K562 (cell line): ENCODE measurements around the gene ABCA3. TPM values are rescaled to one million over a fixed set of nuclear protein-coding genes. Genes with fewer than 3 reads are reported as not detected.

Source experiments
- ATAC-seq: fragments of 200-7000 bp; cut with Tn5 transposase; 3 replicates; pipeline ENCODE4 v1.9.1; 2020; ENCODE audit warnings: moderate library complexity
- BruUV-seq: library from RNA; stranded (reverse); fragments of 400-500 nt; replicated peaks from 2 replicates; lab custom pipeline; 2021; lab: Mats Ljungman, UMichigan
- CTCF ChIA-PET: fragments of 300-600 bp; formaldehyde crosslinking; extraction: SDS; loops from one replicate; lab custom pipeline; 2021; ENCODE audit warnings: low intra/inter-chr PET ratio; lab: Yijun Ruan, JAX
- POLR2A ChIA-PET: fragments of 300-600, 350-650 bp; sonication (Branson Sonifier 250); formaldehyde crosslinking; extraction: SDS; loops from one replicate; lab custom pipeline; 2021; ENCODE audit warnings: antibody characterized with exemption, inconsistent platforms; lab: Yijun Ruan, JAX
- DNase-seq, 4 experiments: peaks; one replicate each; pipeline versions ENCODE4 v3.0.0 to v3.0.0-alpha.2; 2011 to 2018; ENCODE audit warnings: low spot score in 3 of 4, mixed read lengths in 3 of 4; ENCODE audit errors: extremely low read depth in 1 of 4
- FAIRE-seq: peaks from 2 replicates; lab custom pipeline; 2011; peaks lifted over from hg19 to GRCh38; lab: Jason Lieb, UNC
- H2AFZ ChIP-seq: 2 replicates; pipeline ENCODE4 v1.6.0; 2011; ENCODE audit warnings: low read depth, low read length, control low read depth, inconsistent platforms
- H3K27ac ChIP-seq: fragments of 200-600 bp; 3 replicates; pipeline ENCODE4 v1.8.0; 2011; ENCODE audit warnings: low read depth, mild to moderate bottlenecking, control low read depth, inconsistent platforms, low read length, moderate library complexity, mixed read lengths; ENCODE audit errors: extremely low read depth
- H3K27me3 ChIP-seq, 2 experiments: fragments of 300-600 bp in 1 of 2; 2 replicates in 1 of 2; 3 replicates in 1 of 2; pipeline versions ENCODE4 v1.6.0 to v1.8.0; 2011; ENCODE audit warnings: inconsistent platforms in 2 of 2, low read length in 2 of 2, mild to moderate bottlenecking in 1 of 2, mixed read lengths in 1 of 2, moderate library complexity in 1 of 2; ENCODE audit not compliant: control insufficient read depth in 2 of 2, insufficient read depth in 2 of 2
- H3K36me3 ChIP-seq: fragments of 300-600 bp; 3 replicates; pipeline ENCODE4 v1.8.0; 2011; ENCODE audit warnings: mild to moderate bottlenecking, low read length, inconsistent platforms; ENCODE audit not compliant: control insufficient read depth, insufficient read depth
- H3K4me1 ChIP-seq, 2 experiments: fragments of 200-600 bp in 1 of 2; replicated peaks in 1 of 2; 2 replicates in 1 of 2; 3 replicates in 1 of 2; pipeline versions ENCODE4 v1.5.1 to v1.8.0; 2011; ENCODE audit warnings: inconsistent platforms in 2 of 2, low read length in 2 of 2, mild to moderate bottlenecking in 1 of 2, mixed read lengths in 1 of 2, moderate library complexity in 1 of 2; ENCODE audit not compliant: control insufficient read depth in 2 of 2, insufficient read depth in 2 of 2
- H3K4me2 ChIP-seq: 2 replicates; pipeline ENCODE4 v1.6.1; 2011; ENCODE audit warnings: low read length, control low read depth, inconsistent platforms, mixed read lengths; ENCODE audit not compliant: insufficient read depth
- H3K4me3 ChIP-seq: fragments of 200-600 bp; sonication (generic), shearing (Covaris generic); 2 replicates; pipeline ENCODE4 v1.5.1; 2016; ENCODE audit warnings: control low read depth, inconsistent platforms
- H3K79me2 ChIP-seq: fragments of 200-600 bp; 3 replicates; pipeline ENCODE4 v1.8.0; 2011; ENCODE audit warnings: low read length, inconsistent platforms; ENCODE audit not compliant: control insufficient read depth, insufficient read depth
- H3K9ac ChIP-seq, 2 experiments: 2 replicates each; pipeline versions ENCODE4 v1.6.0 to v1.6.1; 2011; ENCODE audit warnings: low read depth in 2 of 2, low read length in 2 of 2, control low read depth in 1 of 2, inconsistent platforms in 1 of 2, mild to moderate bottlenecking in 1 of 2, mixed read lengths in 1 of 2; ENCODE audit not compliant: insufficient read depth in 1 of 2
- H3K9me1 ChIP-seq: one replicate; pipeline ENCODE4 v1.6.0; 2011; ENCODE audit warnings: inconsistent platforms, mild to moderate bottlenecking, low read length, moderate library complexity; ENCODE audit not compliant: control insufficient read depth, insufficient read depth
- H3K9me3 ChIP-seq: replicated peaks from 2 replicates; pipeline ENCODE4 v1.5.1; 2011; ENCODE audit warnings: low read depth, low read length, inconsistent platforms; ENCODE audit not compliant: control insufficient read depth, insufficient read depth
- H4K20me1 ChIP-seq: replicated peaks from 2 replicates; pipeline ENCODE4 v1.6.1; 2011; ENCODE audit warnings: low read length, inconsistent platforms, mixed read lengths; ENCODE audit not compliant: control insufficient read depth, insufficient read depth
- BRCA1 ChIP-seq, 2 experiments: fragments of 450-650 bp in 1 of 2; sonication (generic) in 1 of 2; formaldehyde crosslinking in 1 of 2; IDR thresholded peaks; 2 replicates each; pipeline versions ENCODE4 v1.5.0 to v1.6.1; 2017 to 2020; ENCODE audit warnings: mild to moderate bottlenecking in 1 of 2, missing genetic modification reagents in 1 of 2
- DMBX1 ChIP-seq: fragments of 250-450 bp; sonication (Bioruptor Pico); IDR thresholded peaks from 2 replicates; pipeline ENCODE4 v1.8.0; 2022; ENCODE audit warnings: inconsistent platforms, mild to moderate bottlenecking, moderate library complexity, borderline replicate concordance
- WGBS: fragments of 100-300 bp; shearing (Covaris generic); methylation state at CpG from one replicate; pipeline ENCODE4 v1.1.6; 2016; ENCODE audit warnings: low coverage, mixed read lengths; ENCODE audit not compliant: insufficient coverage; ENCODE audit errors: missing lambda C conversion rate; 5-methylcytosine and 5-hydroxymethylcytosine counted together
- in situ Hi-C: fragments of 300-500 bp; cut with MboI; formaldehyde crosslinking; loops from 4 replicates; pipeline ENCODE4 v1.15.0; 2018; ENCODE audit warnings: inconsistent platforms, mixed read lengths
- intact Hi-C: fragments of 100-400 bp; cut with micrococcal nuclease; formaldehyde crosslinking; loops from 2 replicates; pipeline ENCODE4 v1.14.2; 2022
- microRNA counts: library from miRNA; unstranded; fragments of <30 nt; microRNA quantifications from one replicate; lab custom pipeline; 2016
- microRNA-seq: library from miRNA; unstranded; fragments of <30 nt; microRNA quantifications from one replicate; pipeline ENCODE4, GENCODE V29; 2018; ENCODE audit warnings: borderline microRNAs expressed
- polyA plus RNA-seq, 8 experiments: library from polyadenylated mRNA; depleted of rRNA in 4 of 8; stranded (reverse) in 5 of 8; unstranded in 3 of 8; fragments of >200 nt; fragmentation: Nextera tagmentation in 2 of 8; fragmentation: Illumina TruSeq in 1 of 8; extraction: Ambion mirVana in 2 of 8; extraction: Trizol in 1 of 8; gene quantifications; 2 replicates each; pipeline versions ENCODE4 v1.2.1 to v1.2.3, GENCODE V29; 2011 to 2014; ENCODE audit warnings: inconsistent platforms in 1 of 8, missing spikeins in 1 of 8
- small RNA-seq: library from RNA; depleted of rRNA; stranded (forward); fragments of <200 nt; gene quantifications from one replicate; pipeline ENCODE3, GENCODE V24; 2014
- total RNA-seq, 7 experiments: library from RNA; depleted of rRNA in 6 of 7; stranded (reverse); fragments of >200 nt in 6 of 7; fragmentation: Illumina TruSeq in 2 of 7; extraction: Trizol in 2 of 7; gene quantifications; 2 replicates each; pipeline versions ENCODE4 v1.2.1 to v1.2.3, GENCODE V29; 2011 to 2021; ENCODE audit warnings: low replicate concordance in 1 of 7

ABCA3 gene
- total and polyA plus RNA-seq, 9 of the 15 experiments (the other 6 are each of a cell fraction or from before 2014, with no cell fraction given), result 0.66 to 23.7 (median 6.9) TPM

- peaks cover 53% of the 10 kb centered on the region for H3K79me2 ChIP-seq
- no peak for TF ChIP-seq DMBX1 (CRISPR knock-in tag)
- no peak for TF ChIP-seq BRCA1 (IDR thresholded peaks at IDR 0.05)
- 0 out of 2 replicates have a peak, but pooled peaks have one; percentile 23 for TF ChIP-seq BRCA1 (CRISPR knock-in tag; IDR thresholded peaks at IDR 0.05)
- intact Hi-C loops, result no loop called here
- no peak overlapping the region for H3K4me3 ChIP-seq
- no peak overlapping the region for H3K4me2 ChIP-seq
- H3K4me1 ChIP-seq, result peaks cover 9 to 66% of the 10 kb centered on the region in 2 experiments; a peak in 3 of 5 replicates
- H4K20me1 ChIP-seq, result peaks cover 11% of the 10 kb centered on the region
- H2AFZ ChIP-seq, result no peak overlapping the region
- DNase-seq (no peak), ATAC-seq (no peak), FAIRE-seq (no peak)
- peak overlapping the region in 1 of 2 experiments; percentile 84; a peak in 2 of 4 replicates for H3K9ac ChIP-seq
- H3K27ac ChIP-seq, result peak overlapping the region; percentile 19; the same call in 1 of the 3 replicates
- H3K27me3 ChIP-seq, result no peaks in the 10 kb centered on the region
- ChIA-PET POLR2A (interaction anchor here (0.8 to 3.7 kb wide), 6 partner anchors 9 to 25 kb away, joined by 3 to 20 read pairs (median 4); partner anchors contain the start of genes DNASE1L2, ECI1 and PGP), CTCF (no interaction called here)
- H3K9me1 ChIP-seq, result no peaks in the 10 kb centered on the region
- in situ Hi-C loops, result no loop called here
- H3K9me3 ChIP-seq, result no peaks in the 10 kb centered on the region
- WGBS, result 78% methylated on average over 9 of the region's 9 CpGs
- BruUV-seq, result TSS peak; percentile 24
- peaks cover 61% of the 10 kb centered on the region; the same call in 1 of the 3 replicates for H3K36me3 ChIP-seq
Observed at GRCh38 chr16:2226245-2226793, 114.2 kb downstream of the ABCA3 start.

MicroRNA genes within 50 kb of the gene (microRNA counts, 767-probe panel; counts per million panel counts)
- not detected for microRNA hsa-miR-940 (lab: Ali Mortazavi, UCI)

Small RNA genes within 50 kb of the gene (microRNA-seq; reads per million reads assigned to microRNA genes)
- 7.4 reads per million, percentile 52 among the genes with 10 or more reads in this experiment for gene MIR3677
- not detected for gene MIR4717

Small RNA genes within 50 kb of the gene (small RNA-seq; reads per million reads assigned to genes)
- gene MIR3677 (0.18 reads per million), gene MIR4717 (not detected)

Other genes with a start within 250 kb of the ABCA3 start
Only the 7 nearest of the 19 such genes appear.
- 57.6 and 70.2 TPM in 2 replicates for gene PGP, start 125.9 kb downstream of the ABCA3 start, total RNA-seq (2014; rRNA removed)
- gene PGP, start 125.9 kb downstream of the ABCA3 start, total RNA-seq (2014; rRNA removed; fragmentation: Illumina TruSeq; extraction: Trizol), result 8.5 and 11.4 TPM in 2 replicates
- 24.1 and 26.5 TPM in 2 replicates for gene PGP, start 125.9 kb downstream of the ABCA3 start, total RNA-seq (2015; rRNA removed; fragmentation: Illumina TruSeq; extraction: Trizol)
- gene PGP, start 125.9 kb downstream of the ABCA3 start, total RNA-seq (2021), result 44.9 and 49.6 TPM in 2 replicates
- 19.6 and 27.9 TPM in 2 replicates for gene PGP, start 125.9 kb downstream of the ABCA3 start, polyA plus RNA-seq (2011; rRNA removed)
- gene PGP, start 125.9 kb downstream of the ABCA3 start, polyA plus RNA-seq (2014; fragmentation: Illumina TruSeq; extraction: Trizol), result 14.2 and 20.7 TPM in 2 replicates
- 1 to 10 TPM; 1.1 to 3.0 TPM for gene PGP, start 125.9 kb downstream of the ABCA3 start, polyA plus RNA-seq (2014; fragmentation: Nextera tagmentation; extraction: Ambion mirVana)
- gene PGP, start 125.9 kb downstream of the ABCA3 start, polyA plus RNA-seq (2014; rRNA removed), result 54.0 and 55.6 TPM in 2 replicates
- 94.9 and 97.1 TPM in 2 replicates for gene E4F1, start 117.1 kb downstream of the ABCA3 start, total RNA-seq (2014; rRNA removed)
- 3.7 and 5.5 TPM in 2 replicates for gene E4F1, start 117.1 kb downstream of the ABCA3 start, total RNA-seq (2014; rRNA removed; fragmentation: Illumina TruSeq; extraction: Trizol)
- 33.1 and 37.3 TPM in 2 replicates for gene E4F1, start 117.1 kb downstream of the ABCA3 start, total RNA-seq (2015; rRNA removed; fragmentation: Illumina TruSeq; extraction: Trizol)
- 53.2 and 63.2 TPM in 2 replicates for gene E4F1, start 117.1 kb downstream of the ABCA3 start, total RNA-seq (2021)
- gene E4F1, start 117.1 kb downstream of the ABCA3 start, polyA plus RNA-seq (2011; rRNA removed), result 20.4 and 32.0 TPM in 2 replicates
- 5.6 and 23.2 TPM in 2 replicates for gene E4F1, start 117.1 kb downstream of the ABCA3 start, polyA plus RNA-seq (2014; fragmentation: Illumina TruSeq; extraction: Trizol)
- under 1 TPM; 0.48 to 0.96 TPM for gene E4F1, start 117.1 kb downstream of the ABCA3 start, polyA plus RNA-seq (2014; fragmentation: Nextera tagmentation; extraction: Ambion mirVana)
- gene E4F1, start 117.1 kb downstream of the ABCA3 start, polyA plus RNA-seq (2014; rRNA removed), result 58.7 and 62.7 TPM in 2 replicates
- 2.2 and 2.6 TPM in 2 replicates for gene DNASE1L2, start 104.3 kb downstream of the ABCA3 start, total RNA-seq (2014; rRNA removed)
- gene DNASE1L2, start 104.3 kb downstream of the ABCA3 start, total RNA-seq (2014; rRNA removed; fragmentation: Illumina TruSeq; extraction: Trizol), result 0.11 TPM in 1 of 2 replicates, not detected in the other
- 1.9 and 2.1 TPM in 2 replicates for gene DNASE1L2, start 104.3 kb downstream of the ABCA3 start, total RNA-seq (2015; rRNA removed; fragmentation: Illumina TruSeq; extraction: Trizol)
- gene DNASE1L2, start 104.3 kb downstream of the ABCA3 start, total RNA-seq (2021), result 2.7 and 4.1 TPM in 2 replicates
- gene DNASE1L2, start 104.3 kb downstream of the ABCA3 start, polyA plus RNA-seq (2011; rRNA removed), result 1.6 and 4.6 TPM in 2 replicates
- 0.25 and 0.83 TPM in 2 replicates for gene DNASE1L2, start 104.3 kb downstream of the ABCA3 start, polyA plus RNA-seq (2014; fragmentation: Illumina TruSeq; extraction: Trizol)
- gene DNASE1L2, start 104.3 kb downstream of the ABCA3 start, polyA plus RNA-seq (2014; fragmentation: Nextera tagmentation; extraction: Ambion mirVana), result under 1 TPM in 1 of 2 experiments, not detected in 1; 0.08 TPM
- gene DNASE1L2, start 104.3 kb downstream of the ABCA3 start, polyA plus RNA-seq (2014; rRNA removed), result 2.5 and 3.1 TPM in 2 replicates
- gene ECI1, start 89.1 kb downstream of the ABCA3 start, total RNA-seq (2014; rRNA removed), result 175 and 241 TPM in 2 replicates
- 21.4 and 22.6 TPM in 2 replicates for gene ECI1, start 89.1 kb downstream of the ABCA3 start, total RNA-seq (2014; rRNA removed; fragmentation: Illumina TruSeq; extraction: Trizol)
- 54.0 and 55.0 TPM in 2 replicates for gene ECI1, start 89.1 kb downstream of the ABCA3 start, total RNA-seq (2015; rRNA removed; fragmentation: Illumina TruSeq; extraction: Trizol)
- 172 and 181 TPM in 2 replicates for gene ECI1, start 89.1 kb downstream of the ABCA3 start, total RNA-seq (2021)
- gene ECI1, start 89.1 kb downstream of the ABCA3 start, polyA plus RNA-seq (2011; rRNA removed), result 70.5 and 106 TPM in 2 replicates
- gene ECI1, start 89.1 kb downstream of the ABCA3 start, polyA plus RNA-seq (2014; fragmentation: Illumina TruSeq; extraction: Trizol), result 32.0 and 72.2 TPM in 2 replicates
- 1 to 10 TPM; 4.7 to 7.6 TPM for gene ECI1, start 89.1 kb downstream of the ABCA3 start, polyA plus RNA-seq (2014; fragmentation: Nextera tagmentation; extraction: Ambion mirVana)
- 189 and 199 TPM in 2 replicates for gene ECI1, start 89.1 kb downstream of the ABCA3 start, polyA plus RNA-seq (2014; rRNA removed)
- 252 and 305 TPM in 2 replicates for gene RNPS1, start 72.6 kb downstream of the ABCA3 start, total RNA-seq (2014; rRNA removed)
- 122 and 138 TPM in 2 replicates for gene RNPS1, start 72.6 kb downstream of the ABCA3 start, total RNA-seq (2014; rRNA removed; fragmentation: Illumina TruSeq; extraction: Trizol)
- gene RNPS1, start 72.6 kb downstream of the ABCA3 start, total RNA-seq (2015; rRNA removed; fragmentation: Illumina TruSeq; extraction: Trizol), result 188 and 196 TPM in 2 replicates
- gene RNPS1, start 72.6 kb downstream of the ABCA3 start, total RNA-seq (2021), result 338 and 343 TPM in 2 replicates
- 202 and 211 TPM in 2 replicates for gene RNPS1, start 72.6 kb downstream of the ABCA3 start, polyA plus RNA-seq (2011; rRNA removed)
- 307 and 351 TPM in 2 replicates for gene RNPS1, start 72.6 kb downstream of the ABCA3 start, polyA plus RNA-seq (2014; fragmentation: Illumina TruSeq; extraction: Trizol)
- gene RNPS1, start 72.6 kb downstream of the ABCA3 start, polyA plus RNA-seq (2014; fragmentation: Nextera tagmentation; extraction: Ambion mirVana), result 10 to 100 TPM; 44.9 to 50.6 TPM
- 286 and 343 TPM in 2 replicates for gene RNPS1, start 72.6 kb downstream of the ABCA3 start, polyA plus RNA-seq (2014; rRNA removed)
- 46.2 and 66.4 TPM in 2 replicates for gene CCNF, start 88.7 kb upstream of the ABCA3 start, total RNA-seq (2014; rRNA removed)
- 26.2 and 29.5 TPM in 2 replicates for gene CCNF, start 88.7 kb upstream of the ABCA3 start, total RNA-seq (2014; rRNA removed; fragmentation: Illumina TruSeq; extraction: Trizol)
- gene CCNF, start 88.7 kb upstream of the ABCA3 start, total RNA-seq (2015; rRNA removed; fragmentation: Illumina TruSeq; extraction: Trizol), result 34.2 and 36.9 TPM in 2 replicates
- gene CCNF, start 88.7 kb upstream of the ABCA3 start, total RNA-seq (2021), result 62.9 and 70.1 TPM in 2 replicates
- 18.5 and 18.8 TPM in 2 replicates for gene CCNF, start 88.7 kb upstream of the ABCA3 start, polyA plus RNA-seq (2011; rRNA removed)
- 30.8 and 43.5 TPM in 2 replicates for gene CCNF, start 88.7 kb upstream of the ABCA3 start, polyA plus RNA-seq (2014; fragmentation: Illumina TruSeq; extraction: Trizol)
- 1 to 10 TPM; 4.1 to 5.4 TPM for gene CCNF, start 88.7 kb upstream of the ABCA3 start, polyA plus RNA-seq (2014; fragmentation: Nextera tagmentation; extraction: Ambion mirVana)
- 24.6 and 28.5 TPM in 2 replicates for gene CCNF, start 88.7 kb upstream of the ABCA3 start, polyA plus RNA-seq (2014; rRNA removed)
- 50.2 and 66.0 TPM in 2 replicates for gene TEDC2, start 119.4 kb upstream of the ABCA3 start, total RNA-seq (2014; rRNA removed)
- gene TEDC2, start 119.4 kb upstream of the ABCA3 start, total RNA-seq (2014; rRNA removed; fragmentation: Illumina TruSeq; extraction: Trizol), result 6.4 and 11.6 TPM in 2 replicates
- gene TEDC2, start 119.4 kb upstream of the ABCA3 start, total RNA-seq (2015; rRNA removed; fragmentation: Illumina TruSeq; extraction: Trizol), result 25.8 and 28.4 TPM in 2 replicates
- 43.0 and 46.1 TPM in 2 replicates for gene TEDC2, start 119.4 kb upstream of the ABCA3 start, total RNA-seq (2021)
- 11.5 and 19.7 TPM in 2 replicates for gene TEDC2, start 119.4 kb upstream of the ABCA3 start, polyA plus RNA-seq (2011; rRNA removed)
- 17.6 and 21.1 TPM in 2 replicates for gene TEDC2, start 119.4 kb upstream of the ABCA3 start, polyA plus RNA-seq (2014; fragmentation: Illumina TruSeq; extraction: Trizol)
- 1 to 10 TPM in 1 of 2 experiments, under 1 TPM in 1; 0.75 to 2.2 TPM for gene TEDC2, start 119.4 kb upstream of the ABCA3 start, polyA plus RNA-seq (2014; fragmentation: Nextera tagmentation; extraction: Ambion mirVana)
- gene TEDC2, start 119.4 kb upstream of the ABCA3 start, polyA plus RNA-seq (2014; rRNA removed), result 46.1 and 57.0 TPM in 2 replicates